HAP-1 (cell line): ENCODE results near the gene LAMA3.

Experiments
- DNase-seq, 2 experiments: peaks; one replicate each; pipeline ENCODE4 v3.0.0-alpha.2; 2016 to 2020; ENCODE audit warnings: low spot score in 2 of 2
- H3K27me3 ChIP-seq: fragments of 250-450 bp; sonication (Bioruptor Pico); 2 replicates; pipeline ENCODE4 v1.5.1; 2020; ENCODE audit warnings: low read depth, mild to moderate bottlenecking, moderate library complexity
- H3K36me3 ChIP-seq: fragments of 250-450 bp; sonication (Bioruptor Pico); replicated peaks from 2 replicates; pipeline ENCODE4 v1.5.1; 2020; ENCODE audit warnings: mild to moderate bottlenecking
- H3K4me1 ChIP-seq: fragments of 250-450 bp; sonication (Bioruptor Pico); 2 replicates; pipeline ENCODE4 v1.5.1; 2020; ENCODE audit warnings: mild to moderate bottlenecking
- H3K4me3 ChIP-seq: fragments of 250-450 bp; sonication (Bioruptor Pico); 2 replicates; pipeline ENCODE4 v1.5.1; 2020; ENCODE audit warnings: mild to moderate bottlenecking, moderate library complexity
- H3K9me3 ChIP-seq: fragments of 250-450 bp; sonication (Bioruptor Pico); 2 replicates; pipeline ENCODE4 v1.5.1; 2020; ENCODE audit warnings: mild to moderate bottlenecking, moderate library complexity
- in situ Hi-C: fragments of 300-500 bp; cut with MboI; formaldehyde crosslinking; loops from 3 replicates; pipeline ENCODE4 v1.14.3; 2020; ENCODE audit warnings: low sequenced_read_pairs, inconsistent platforms, mixed read lengths

The LAMA3 gene

DNA sequence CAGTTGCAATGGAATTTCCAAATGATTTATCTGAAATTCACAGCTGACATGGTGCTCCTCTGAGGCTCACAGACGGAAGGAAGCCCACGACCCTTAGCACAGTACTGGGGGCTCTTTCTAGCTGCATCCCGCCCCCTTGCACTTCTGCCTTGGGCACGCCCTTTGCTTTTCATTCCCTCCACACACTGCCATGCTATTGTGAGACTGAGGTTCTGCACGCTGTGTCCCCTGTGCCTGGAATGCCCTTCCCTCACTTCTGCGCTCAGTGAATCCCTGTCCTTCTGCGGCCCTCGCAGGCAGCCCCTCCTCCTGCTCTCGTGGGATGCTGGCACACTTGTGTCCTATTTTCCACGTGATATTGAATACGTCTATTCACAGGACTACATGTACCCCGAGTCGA is 189.9 kb downstream of the LAMA3 start:
- Histone ChIP-seq H3K9me3 (no peaks in the 10 kb centered on the region), H3K36me3 (no peaks in the 10 kb centered on the region; the same call in 1 of the 2 replicates), H3K27me3 (no peaks in the 10 kb centered on the region), H3K4me3 (no peak overlapping the region), H3K4me1 (no peaks in the 10 kb centered on the region)
- in situ Hi-C loops, result no loop called here
- DNase-seq, result no peak

GRCh38 chr18:23879544-23879943 is 190.3 kb downstream of the LAMA3 start:
- in situ Hi-C loops, result no loop called here
- DNase-seq, result no peak
- Histone ChIP-seq H3K36me3 (no peaks in the 10 kb centered on the region; the same call in 1 of the 2 replicates), H3K4me1 (no peaks in the 10 kb centered on the region), H3K4me3 (no peak overlapping the region), H3K9me3 (no peaks in the 10 kb centered on the region), H3K27me3 (no peaks in the 10 kb centered on the region)

GRCh38 chr18:23879966-23880565 is 190.8 kb downstream of the LAMA3 start:
- H3K4me1 ChIP-seq, result no peaks in the 10 kb centered on the region
- H3K9me3 ChIP-seq, result no peaks in the 10 kb centered on the region
- no peak overlapping the region for H3K4me3 ChIP-seq
- in situ Hi-C loops, result no loop called here
- H3K27me3 ChIP-seq, result no peaks in the 10 kb centered on the region
- no peak for DNase-seq
- no peaks in the 10 kb centered on the region; the same call in 1 of the 2 replicates for H3K36me3 ChIP-seq

- Histone ChIP-seq H3K4me1 (no peaks in the 10 kb centered on the region), H3K4me3 (no peak overlapping the region), H3K27me3 (no peaks in the 10 kb centered on the region), H3K9me3 (no peaks in the 10 kb centered on the region), H3K36me3 (no peaks in the 10 kb centered on the region; the same call in 1 of the 2 replicates)
- DNase-seq, result no peak
- in situ Hi-C loops, result no loop called here
These were observed 191.8 kb downstream of the LAMA3 start for GRCh38 chr18:23880931-23881617.

GRCh38 chr18:23881778-23882177 is 192.5 kb downstream of the LAMA3 start:
- H3K27me3 ChIP-seq, result no peaks in the 10 kb centered on the region
- in situ Hi-C loops, result no loop called here
- H3K4me3 ChIP-seq, result no peak overlapping the region
- no peaks in the 10 kb centered on the region; the same call in 1 of the 2 replicates for H3K36me3 ChIP-seq
- H3K4me1 ChIP-seq, result no peaks in the 10 kb centered on the region
- no peaks in the 10 kb centered on the region for H3K9me3 ChIP-seq
- DNase-seq, result no peak

DNA sequence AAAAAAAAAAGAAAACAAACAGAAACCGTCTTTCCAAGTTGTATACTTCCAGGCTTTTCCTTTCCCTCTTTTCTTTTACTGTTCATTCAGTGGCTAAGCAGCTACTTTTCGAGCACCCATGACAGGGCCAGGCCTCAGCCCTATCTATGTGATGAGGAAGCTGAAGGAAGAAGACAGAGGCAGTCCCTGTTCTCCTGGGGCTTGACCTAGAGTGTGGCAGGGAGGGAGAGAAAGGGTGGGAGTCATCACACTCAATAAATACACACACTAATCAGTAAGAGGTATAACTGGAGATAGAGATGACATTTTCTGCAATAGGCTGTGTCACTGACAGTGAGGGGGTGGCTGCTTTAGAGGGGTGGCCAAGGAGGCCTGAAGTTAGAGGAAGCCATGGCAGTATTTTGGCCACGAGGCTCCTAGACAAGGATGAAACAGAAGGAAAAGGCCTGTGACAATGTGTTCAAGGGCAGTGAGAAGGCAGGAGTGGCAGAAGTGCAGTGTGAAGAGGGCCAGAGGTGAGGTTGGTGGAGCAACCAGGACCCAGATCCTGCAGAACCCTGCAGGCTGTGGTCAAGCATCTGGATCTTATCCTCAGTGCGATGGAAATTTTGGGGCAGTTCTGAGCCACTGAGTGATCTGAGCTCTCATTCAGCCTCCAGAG is 193.5 kb downstream of the LAMA3 start:
- no peaks in the 10 kb centered on the region for H3K4me1 ChIP-seq
- no peak for DNase-seq
- H3K9me3 ChIP-seq, result no peaks in the 10 kb centered on the region
- no peaks in the 10 kb centered on the region; the same call in 1 of the 2 replicates for H3K36me3 ChIP-seq
- H3K27me3 ChIP-seq, result no peaks in the 10 kb centered on the region
- in situ Hi-C loops, result no loop called here
- H3K4me3 ChIP-seq, result no peak overlapping the region

GRCh38 chr18:23883277-23883790 is 194.1 kb downstream of the LAMA3 start:
- in situ Hi-C loops, result no loop called here
- no peak overlapping the region for H3K4me3 ChIP-seq
- H3K9me3 ChIP-seq, result no peaks in the 10 kb centered on the region
- H3K4me1 ChIP-seq, result no peaks in the 10 kb centered on the region
- no peak for DNase-seq
- no peaks in the 10 kb centered on the region for H3K27me3 ChIP-seq
- H3K36me3 ChIP-seq, result no peaks in the 10 kb centered on the region; the same call in 1 of the 2 replicates

- H3K9me3 ChIP-seq, result no peaks in the 10 kb centered on the region
- H3K36me3 ChIP-seq, result no peaks in the 10 kb centered on the region; the same call in 1 of the 2 replicates
- no peaks in the 10 kb centered on the region for H3K4me1 ChIP-seq
- DNase-seq, result no peak
- in situ Hi-C loops, result no loop called here
- H3K27me3 ChIP-seq, result no peaks in the 10 kb centered on the region
- no peak overlapping the region for H3K4me3 ChIP-seq
These were observed 195.6 kb downstream of the LAMA3 start for GRCh38 chr18:23884681-23885375.

- no peak for DNase-seq
These were observed 196.5 kb downstream of the LAMA3 start for GRCh38 chr18:23885750-23886149.

DNA sequence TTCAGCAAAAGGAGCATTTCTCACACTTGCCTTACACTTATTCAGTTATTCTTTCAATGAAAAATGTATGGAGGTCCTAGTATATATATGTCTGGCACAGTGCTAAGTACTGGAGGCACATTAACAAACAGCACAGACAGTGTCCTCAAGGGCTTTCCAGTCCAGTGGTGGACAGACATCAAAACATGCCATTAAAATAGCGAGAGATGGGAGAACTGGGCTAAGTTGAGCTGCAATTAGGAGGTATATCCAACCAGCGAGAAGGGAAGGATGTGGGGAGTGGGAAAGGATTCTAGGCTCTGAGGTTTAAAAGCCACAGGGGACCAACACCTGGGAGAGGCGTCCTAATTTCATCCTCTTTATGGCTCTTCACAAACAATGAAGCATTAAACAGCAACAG is 197.8 kb downstream of the LAMA3 start:
- Histone ChIP-seq H3K36me3 (no peaks in the 10 kb centered on the region), H3K27me3 (no peaks in the 10 kb centered on the region), H3K9me3 (no peaks in the 10 kb centered on the region), H3K4me3 (no peak overlapping the region), H3K4me1 (no peaks in the 10 kb centered on the region)
- in situ Hi-C loops, result no loop called here
- no peak for DNase-seq

More at GRCh38 chr18:23885750-23886149, 196.5 kb downstream of the LAMA3 start:
- H3K27me3 ChIP-seq, result no peaks in the 10 kb centered on the region
- H3K9me3 ChIP-seq, result no peaks in the 10 kb centered on the region
- no peaks in the 10 kb centered on the region for H3K4me1 ChIP-seq
- in situ Hi-C loops, result no loop called here
- no peaks in the 10 kb centered on the region; the same call in 1 of the 2 replicates for H3K36me3 ChIP-seq
- H3K4me3 ChIP-seq, result no peak overlapping the region

DNA sequence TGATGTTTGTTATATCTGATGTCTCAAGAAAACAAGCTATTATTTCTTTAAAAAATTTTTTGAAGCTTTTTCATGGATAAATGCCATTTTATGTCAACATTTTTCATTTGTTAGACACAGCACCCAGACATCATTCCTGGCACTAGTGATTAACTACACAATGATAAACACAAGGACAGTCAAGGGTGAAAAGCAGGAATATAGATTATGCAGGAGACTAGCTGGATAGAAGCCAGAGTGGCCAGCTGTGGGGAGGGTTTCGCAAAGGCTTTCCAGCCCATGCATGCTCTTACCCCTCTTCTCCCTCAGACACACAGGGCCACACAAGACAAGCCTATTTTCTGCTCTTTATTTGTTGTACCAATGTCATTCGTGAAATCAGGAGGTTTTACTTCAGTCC is 198.2 kb downstream of the LAMA3 start:
- no peaks in the 10 kb centered on the region for H3K36me3 ChIP-seq
- no peaks in the 10 kb centered on the region for H3K27me3 ChIP-seq
- DNase-seq, result no peak
- in situ Hi-C loops, result no loop called here
- no peak overlapping the region for H3K4me3 ChIP-seq
- no peaks in the 10 kb centered on the region for H3K4me1 ChIP-seq
- H3K9me3 ChIP-seq, result no peaks in the 10 kb centered on the region

DNA sequence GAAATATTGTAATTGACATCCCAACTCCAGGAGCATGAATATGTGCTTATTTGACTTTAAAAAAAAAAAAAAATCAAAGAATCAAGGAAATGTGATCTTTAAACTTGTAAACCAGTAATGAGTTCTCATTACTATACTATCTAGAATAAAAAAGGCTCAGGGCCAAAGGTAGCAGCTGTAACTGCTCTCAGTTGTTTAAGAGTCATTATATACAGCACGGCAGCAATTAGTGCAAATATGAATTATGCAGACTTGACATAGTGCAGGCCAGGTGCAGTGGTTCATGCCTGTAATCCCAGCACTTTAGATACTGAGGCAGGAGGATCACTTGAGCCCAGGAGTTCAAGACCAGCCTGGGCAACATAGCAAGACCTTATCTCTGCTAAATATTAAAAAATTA is 199.6 kb downstream of the LAMA3 start:
- in situ Hi-C loops, result no loop called here
- no peak for DNase-seq

DNA sequence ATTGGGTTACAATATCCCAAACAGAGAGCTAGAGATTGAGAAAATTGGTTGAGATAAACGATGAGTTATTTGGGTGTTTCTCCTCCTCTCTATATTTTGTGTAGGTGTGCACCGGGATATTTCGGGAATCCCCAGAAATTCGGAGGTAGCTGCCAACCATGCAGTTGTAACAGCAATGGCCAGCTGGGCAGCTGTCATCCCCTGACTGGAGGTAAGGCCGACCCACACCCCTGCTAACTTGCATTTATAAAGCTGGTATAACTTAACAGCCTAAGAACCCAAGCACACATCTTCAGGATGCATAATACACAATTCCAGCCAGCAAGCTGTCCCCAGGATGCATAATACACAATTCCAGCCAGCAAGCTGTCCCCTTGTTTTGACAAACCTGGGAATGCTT is 200.7 kb downstream of the LAMA3 start:
- H3K9me3 ChIP-seq, result no peaks in the 10 kb centered on the region
- in situ Hi-C loops, result no loop called here
- DNase-seq, result no peak
- H3K4me3 ChIP-seq, result no peak overlapping the region
- H3K36me3 ChIP-seq, result no peaks in the 10 kb centered on the region
- no peaks in the 10 kb centered on the region for H3K27me3 ChIP-seq
- H3K4me1 ChIP-seq, result no peaks in the 10 kb centered on the region

More for the DNA sequence above, 199.6 kb downstream of the LAMA3 start:
- H3K4me1 ChIP-seq, result no peaks in the 10 kb centered on the region
- no peak overlapping the region for H3K4me3 ChIP-seq
- H3K36me3 ChIP-seq, result no peaks in the 10 kb centered on the region
- H3K9me3 ChIP-seq, result no peaks in the 10 kb centered on the region
- H3K27me3 ChIP-seq, result no peaks in the 10 kb centered on the region
